ENCODE measurements around the gene CPLX1.

Gene CPLX1

DNA sequence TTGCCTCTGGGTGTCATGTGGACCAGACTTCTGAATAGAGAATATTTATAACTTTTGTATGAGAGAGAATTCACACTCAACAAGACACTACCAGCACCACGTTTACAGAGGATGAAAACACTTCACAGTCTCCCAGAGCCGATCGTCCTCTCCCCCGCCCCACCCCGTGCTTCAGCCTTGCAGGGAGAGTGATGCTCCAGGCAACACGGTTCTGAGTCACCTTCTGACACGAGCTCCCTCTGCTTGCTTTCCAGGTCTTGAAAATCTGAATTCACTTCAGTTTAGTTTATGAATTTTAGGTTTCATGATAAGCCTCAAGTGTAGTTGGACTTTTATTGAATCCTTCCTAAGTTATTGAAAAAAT is 59.8 kb downstream of the CPLX1 start:
- Histone ChIP-seq H2AFZ (ENCODE audit: low read depth) (no peak overlapping the region), H3K27me3 (ENCODE audit: insufficient read depth, low read depth) (no peaks in the 10 kb centered on the region), H3K36me3 (ENCODE audit: insufficient read depth) (no peaks in the 10 kb centered on the region), H3K9ac (no peak overlapping the region), H4K20me1 (ENCODE audit: insufficient read depth) (no peaks in the 10 kb centered on the region), H3K4me2 (no peak overlapping the region), H3K27ac (no peak overlapping the region), H3K4me1 (ENCODE audit: low read depth, poor library complexity, severe bottlenecking) (no peaks in the 10 kb centered on the region), H3K79me2 (ENCODE audit: insufficient read depth, low read depth) (no peaks in the 10 kb centered on the region), H3K4me3 (IDR thresholded peaks at IDR 0.05; ENCODE audit: insufficient read depth, low read depth, low read length) (no peak overlapping the region)
- TF ChIP-seq, protein P1, sequence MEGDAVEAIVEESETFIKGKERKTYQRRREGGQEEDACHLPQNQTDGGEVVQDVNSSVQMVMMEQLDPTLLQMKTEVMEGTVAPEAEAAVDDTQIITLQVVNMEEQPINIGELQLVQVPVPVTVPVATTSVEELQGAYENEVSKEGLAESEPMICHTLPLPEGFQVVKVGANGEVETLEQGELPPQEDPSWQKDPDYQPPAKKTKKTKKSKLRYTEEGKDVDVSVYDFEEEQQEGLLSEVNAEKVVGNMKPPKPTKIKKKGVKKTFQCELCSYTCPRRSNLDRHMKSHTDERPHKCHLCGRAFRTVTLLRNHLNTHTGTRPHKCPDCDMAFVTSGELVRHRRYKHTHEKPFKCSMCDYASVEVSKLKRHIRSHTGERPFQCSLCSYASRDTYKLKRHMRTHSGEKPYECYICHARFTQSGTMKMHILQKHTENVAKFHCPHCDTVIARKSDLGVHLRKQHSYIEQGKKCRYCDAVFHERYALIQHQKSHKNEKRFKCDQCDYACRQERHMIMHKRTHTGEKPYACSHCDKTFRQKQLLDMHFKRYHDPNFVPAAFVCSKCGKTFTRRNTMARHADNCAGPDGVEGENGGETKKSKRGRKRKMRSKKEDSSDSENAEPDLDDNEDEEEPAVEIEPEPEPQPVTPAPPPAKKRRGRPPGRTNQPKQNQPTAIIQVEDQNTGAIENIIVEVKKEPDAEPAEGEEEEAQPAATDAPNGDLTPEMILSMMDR (conservative IDR thresholded peaks at IDR 0.05; ENCODE audit: low read depth, low read length), result no peak

DNA sequence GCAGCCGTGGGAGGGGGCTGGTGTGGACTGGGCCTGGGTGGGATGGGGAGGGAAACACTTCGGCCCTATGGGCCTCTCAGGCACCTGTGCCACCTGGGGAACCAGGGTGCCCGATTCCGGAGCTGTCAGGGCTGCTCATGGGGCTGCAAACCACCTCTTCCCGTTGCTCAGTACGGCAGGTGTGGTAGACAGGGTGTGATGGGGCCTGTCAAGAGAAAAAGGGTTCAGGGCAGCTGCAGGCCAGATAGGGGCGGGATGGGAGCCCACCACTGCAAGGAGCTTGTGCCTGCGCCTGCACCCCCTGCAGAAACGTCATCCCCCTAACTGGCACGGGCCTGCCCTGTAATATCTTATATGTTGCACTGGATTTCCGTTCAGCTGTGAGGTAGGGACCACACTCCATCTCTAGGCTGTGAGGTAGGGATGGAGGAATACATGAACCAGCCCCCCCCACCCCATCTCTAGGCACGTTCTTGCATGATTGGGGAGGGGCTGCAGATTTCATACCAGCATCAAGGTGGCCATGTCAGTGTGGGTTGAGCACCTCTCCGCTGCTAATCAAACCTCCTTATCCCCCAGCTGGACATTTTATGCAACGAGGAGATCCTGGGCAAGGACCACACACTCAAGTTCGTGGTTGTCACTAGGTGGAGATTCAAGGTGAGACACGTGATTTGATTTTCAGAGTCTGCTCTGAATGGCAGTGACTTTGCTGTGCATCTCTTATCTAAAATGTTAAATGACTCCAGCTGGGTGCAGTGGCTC is 61.3 kb downstream of the CPLX1 start:
- TF ChIP-seq, protein P1 (conservative IDR thresholded peaks at IDR 0.05; ENCODE audit: low read depth, low read length), result no peak
- no peaks in the 10 kb centered on the region for H3K36me3 ChIP-seq (ENCODE audit: insufficient read depth)

DNA sequence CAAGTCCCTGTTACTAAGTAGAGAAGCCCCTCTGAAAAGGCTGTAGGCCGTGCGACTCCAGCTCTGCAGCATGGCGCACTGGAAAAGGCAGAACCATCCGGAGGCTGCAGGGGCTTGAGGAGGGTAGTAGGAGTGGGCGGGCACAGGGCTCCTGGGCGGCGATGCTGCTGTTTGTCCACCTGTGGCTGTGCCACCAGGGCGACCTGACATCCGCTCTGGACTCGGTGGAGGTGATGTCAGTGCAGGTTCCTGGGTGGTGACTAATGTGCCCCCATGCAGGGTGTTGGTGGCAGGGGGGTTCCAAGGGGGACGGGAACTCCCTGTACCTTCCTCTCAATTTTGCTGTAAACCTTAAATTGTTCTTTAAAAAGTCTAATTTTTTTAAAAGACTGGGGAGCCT is 62.0 kb downstream of the CPLX1 start:
- Histone ChIP-seq H4K20me1 (ENCODE audit: insufficient read depth) (no peaks in the 10 kb centered on the region), H3K9ac (no peak overlapping the region), H3K4me1 (ENCODE audit: low read depth, poor library complexity, severe bottlenecking) (no peaks in the 10 kb centered on the region), H3K27me3 (ENCODE audit: insufficient read depth, low read depth) (no peaks in the 10 kb centered on the region), H2AFZ (ENCODE audit: low read depth) (no peak overlapping the region), H3K36me3 (ENCODE audit: insufficient read depth) (no peaks in the 10 kb centered on the region), H3K4me2 (no peak overlapping the region), H3K27ac (no peak overlapping the region), H3K79me2 (ENCODE audit: insufficient read depth, low read depth) (no peaks in the 10 kb centered on the region), H3K4me3 (IDR thresholded peaks at IDR 0.05; ENCODE audit: insufficient read depth, low read depth, low read length) (no peak overlapping the region)
- TF ChIP-seq, protein P1 (conservative IDR thresholded peaks at IDR 0.05; ENCODE audit: low read depth, low read length), result no peak

More for the DNA sequence above, 61.3 kb downstream of the CPLX1 start:
- H3K9ac ChIP-seq, result no peak overlapping the region
- H3K4me1 ChIP-seq (ENCODE audit: low read depth, poor library complexity, severe bottlenecking), result no peaks in the 10 kb centered on the region
- no peak overlapping the region for H2AFZ ChIP-seq (ENCODE audit: low read depth)
- no peak overlapping the region for H3K27ac ChIP-seq
- no peak overlapping the region for H3K4me2 ChIP-seq
- H3K79me2 ChIP-seq (ENCODE audit: insufficient read depth, low read depth), result no peaks in the 10 kb centered on the region
- H3K27me3 ChIP-seq (ENCODE audit: insufficient read depth, low read depth), result no peaks in the 10 kb centered on the region
- no peak overlapping the region for H3K4me3 ChIP-seq (IDR thresholded peaks at IDR 0.05; ENCODE audit: insufficient read depth, low read depth, low read length)
- H4K20me1 ChIP-seq (ENCODE audit: insufficient read depth), result no peaks in the 10 kb centered on the region

DNA sequence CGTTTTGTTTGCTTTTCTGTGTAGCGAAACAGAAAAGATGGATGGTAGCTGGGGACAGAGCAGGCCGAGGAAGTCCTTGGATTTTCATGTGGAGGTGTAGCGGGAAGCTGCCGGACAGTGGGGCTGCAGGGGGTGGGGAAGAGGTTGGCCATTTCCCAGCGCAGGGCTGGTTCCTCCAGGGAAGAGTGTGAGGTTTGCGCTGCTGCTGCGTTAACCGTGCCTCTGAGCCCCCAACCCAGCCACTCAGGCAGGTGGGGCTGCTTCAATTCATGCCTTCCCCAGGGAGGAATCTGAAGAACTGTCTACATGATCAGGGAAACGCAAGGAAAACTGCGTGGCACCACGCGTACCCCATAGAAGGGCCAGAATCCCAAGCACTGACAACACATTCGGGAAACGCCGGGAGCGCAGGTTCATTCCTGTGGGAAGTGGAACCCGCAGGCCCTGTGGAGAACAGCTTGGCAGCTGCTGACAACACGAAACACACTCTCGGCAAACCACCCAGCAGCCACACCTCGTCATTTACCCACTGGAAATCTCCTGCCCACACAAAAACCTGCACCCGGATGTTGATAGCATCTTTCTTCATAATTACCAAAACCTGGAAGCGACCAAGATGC is 62.6 kb downstream of the CPLX1 start:
- Histone ChIP-seq H3K9ac (no peak overlapping the region), H4K20me1 (ENCODE audit: insufficient read depth) (no peaks in the 10 kb centered on the region), H3K27me3 (ENCODE audit: insufficient read depth, low read depth) (no peaks in the 10 kb centered on the region), H3K27ac (no peak overlapping the region), H3K79me2 (ENCODE audit: insufficient read depth, low read depth) (no peaks in the 10 kb centered on the region), H2AFZ (ENCODE audit: low read depth) (no peak overlapping the region), H3K4me3 (IDR thresholded peaks at IDR 0.05; ENCODE audit: insufficient read depth, low read depth, low read length) (no peak overlapping the region), H3K4me1 (ENCODE audit: low read depth, poor library complexity, severe bottlenecking) (no peaks in the 10 kb centered on the region), H3K4me2 (no peak overlapping the region), H3K36me3 (ENCODE audit: insufficient read depth) (no peaks in the 10 kb centered on the region)
- TF ChIP-seq, protein P1 (conservative IDR thresholded peaks at IDR 0.05; ENCODE audit: low read depth, low read length), result no peak
